GM23338 (cell line): ENCODE measurements around the gene TRIM38. TPM values are rescaled to one million over a fixed set of nuclear protein-coding genes. Genes with fewer than 3 reads are reported as not detected.

ENCODE experiments used
- ATAC-seq: fragments of 200-7000 bp; cut with Tn5 transposase; 3 replicates; pipeline ENCODE4 v1.9.1; 2020
- DNase-seq: peaks from one replicate; pipeline ENCODE4 v3.0.0-alpha.2; 2015; ENCODE audit warnings: low spot score
- H2AFZ ChIP-seq: fragments of 200-600 bp; sonication (generic); 2 replicates; pipeline ENCODE4 v1.8.0; 2016; ENCODE audit warnings: antibody characterized with exemption, mild to moderate bottlenecking, moderate library complexity
- H3F3A ChIP-seq: fragments of 200-600 bp; sonication (generic); replicated peaks from 2 replicates; pipeline ENCODE4 v1.8.0; 2017; ENCODE audit warnings: antibody characterized with exemption, mixed run types, low read depth
- H3K27ac ChIP-seq: fragments of 200-600 bp; sonication (generic); 2 replicates; pipeline ENCODE4 v1.6.1; 2016; ENCODE audit warnings: low read depth
- H3K27me3 ChIP-seq: fragments of 200-600 bp; sonication (generic); 2 replicates; pipeline ENCODE4 v1.8.0; 2016; ENCODE audit warnings: mild to moderate bottlenecking, mixed run types, moderate library complexity; ENCODE audit not compliant: insufficient read depth
- H3K36me3 ChIP-seq: fragments of 200-600 bp; sonication (generic); 2 replicates; pipeline ENCODE4 v1.8.0; 2016; ENCODE audit warnings: mild to moderate bottlenecking; ENCODE audit not compliant: insufficient read depth
- H3K4me1 ChIP-seq: fragments of 200-600 bp; sonication (generic); 2 replicates; pipeline ENCODE4 v1.8.0; 2016; ENCODE audit warnings: mild to moderate bottlenecking, moderate library complexity; ENCODE audit not compliant: insufficient read depth
- H3K4me2 ChIP-seq: fragments of 200-600 bp; sonication (generic); 2 replicates; pipeline ENCODE4 v1.7.1; 2017; ENCODE audit warnings: mixed run types
- H3K4me3 ChIP-seq: fragments of 200-600 bp; sonication (generic); 2 replicates; pipeline ENCODE4 v1.6.1; 2016; ENCODE audit warnings: mixed run types
- H3K79me2 ChIP-seq: fragments of 200-600 bp; sonication (generic); replicated peaks from 2 replicates; pipeline ENCODE4 v1.8.0; 2017; ENCODE audit warnings: mild to moderate bottlenecking; ENCODE audit not compliant: insufficient read depth
- H3K9me2 ChIP-seq: fragments of 200-600 bp; sonication (generic); 2 replicates; pipeline ENCODE4 v1.8.0; 2017; ENCODE audit not compliant: insufficient read depth
- H4K20me1 ChIP-seq: fragments of 200-600 bp; sonication (generic); replicated peaks from 2 replicates; pipeline ENCODE4 v1.8.0; 2017; ENCODE audit warnings: mild to moderate bottlenecking; ENCODE audit not compliant: insufficient read depth
- H3K27ac Mint-ChIP-seq: 2 replicates; pipeline ENCODE4 v1.8.0; 2020; ENCODE audit warnings: inconsistent platforms, mild to moderate bottlenecking, moderate library complexity, mixed read lengths
- H3K27me3 Mint-ChIP-seq: 3 replicates; pipeline ENCODE4 v1.8.0; 2022; ENCODE audit warnings: low read depth, mild to moderate bottlenecking, moderate library complexity, mixed read lengths, inconsistent platforms; ENCODE audit not compliant: insufficient read depth, poor library complexity
- H3K36me3 Mint-ChIP-seq: 3 replicates; pipeline ENCODE4 v1.8.0; 2021; ENCODE audit warnings: low read depth, mild to moderate bottlenecking, inconsistent platforms, moderate library complexity, mixed read lengths
- H3K4me1 Mint-ChIP-seq: 3 replicates; pipeline ENCODE4 v1.8.0; 2020; ENCODE audit warnings: mild to moderate bottlenecking, inconsistent platforms, mixed read lengths
- H3K4me3 Mint-ChIP-seq: 3 replicates; pipeline ENCODE4 v1.8.0; 2021; ENCODE audit warnings: moderate library complexity, mild to moderate bottlenecking, inconsistent platforms, mixed read lengths
- H3K9me3 Mint-ChIP-seq: 3 replicates; pipeline ENCODE4 v1.8.0; 2020; ENCODE audit warnings: moderate library complexity, mild to moderate bottlenecking, inconsistent platforms, mixed read lengths
- CREB1 ChIP-seq: fragments of 250-450 bp; sonication (Bioruptor Pico); IDR thresholded peaks from 2 replicates; pipeline ENCODE4 v1.5.0; 2020; ENCODE audit warnings: low read depth, mild to moderate bottlenecking, moderate library complexity
- EZH2 ChIP-seq: fragments of 200-600 bp; sonication (generic); IDR thresholded peaks from one replicate; pipeline ENCODE4 v1.8.0; 2017; ENCODE audit warnings: antibody characterized with exemption, mild to moderate bottlenecking, low read depth; ENCODE audit not compliant: unreplicated experiment
- EZH2phosphoT487 ChIP-seq: fragments of 200-600 bp; sonication (generic); IDR thresholded peaks from one replicate; pipeline ENCODE4 v1.8.1; 2018; ENCODE audit warnings: antibody characterized with exemption; ENCODE audit not compliant: unreplicated experiment
- JUNB ChIP-seq: IDR thresholded peaks from one replicate; pipeline ENCODE4 v1.6.1; 2016; ENCODE audit warnings: antibody characterized with exemption; ENCODE audit not compliant: unreplicated experiment
- POLR2AphosphoS5 ChIP-seq: IDR thresholded peaks from 2 replicates; pipeline ENCODE4 v1.6.1; 2016; ENCODE audit warnings: antibody characterized with exemption, low read depth
- STAT1 ChIP-seq: IDR thresholded peaks from one replicate; pipeline ENCODE4 v1.6.1; 2016; ENCODE audit warnings: antibody characterized with exemption; ENCODE audit not compliant: unreplicated experiment
- ZNF114 ChIP-seq: fragments of 250-450 bp; sonication (Bioruptor Pico); IDR thresholded peaks from 2 replicates; pipeline ENCODE4 v1.5.0; 2020; ENCODE audit warnings: mild to moderate bottlenecking, moderate library complexity
- ZNF331 ChIP-seq: fragments of 250-450 bp; sonication (Bioruptor Pico); IDR thresholded peaks from 2 replicates; pipeline ENCODE4 v1.5.0; 2020; ENCODE audit warnings: low read depth, mild to moderate bottlenecking, moderate library complexity
- ZNF462 ChIP-seq: fragments of 250-450 bp; sonication (Bioruptor Pico); IDR thresholded peaks from 2 replicates; pipeline ENCODE4 v1.5.0; 2020; ENCODE audit warnings: mild to moderate bottlenecking, moderate library complexity
- polyA plus RNA-seq: library from polyadenylated mRNA; unstranded; fragments of >200 nt; fragmentation: Nextera tagmentation; extraction: Ambion mirVana; gene quantifications from 2 replicates; pipeline ENCODE4 v1.2.1, GENCODE V29; 2016
- total RNA-seq: library from RNA; depleted of rRNA; stranded (reverse); fragments of >200 nt; shearing (Covaris generic); gene quantifications from 2 replicates; pipeline ENCODE4 v1.2.3, GENCODE V29; 2014
- TF ChIP-seq, protein P1 (sequence below), 2 experiments: fragments of 200-600 bp in 1 of 2; sonication (generic) in 1 of 2; conservative IDR thresholded peaks; 2 replicates each; pipeline versions ENCODE4 v1.5.1 to v1.6.1; 2016 to 2017; ENCODE audit warnings: antibody characterized with exemption in 2 of 2, low read depth in 2 of 2, mild to moderate bottlenecking in 2 of 2, moderate library complexity in 1 of 2
- TF ChIP-seq, protein P2 (sequence below): IDR thresholded peaks from one replicate; pipeline ENCODE4 v1.6.1; 2018; ENCODE audit warnings: antibody characterized with exemption; ENCODE audit not compliant: unreplicated experiment

The TRIM38 gene
- total and polyA plus RNA-seq, 2 experiments from 2014 or later: 0.66 to 0.82 TPM

- peaks cover 2% of the 10 kb centered on the region for H3K27me3 Mint-ChIP-seq
- TF ChIP-seq CREB1 (CRISPR knock-in tag): no peak
- TF ChIP-seq POLR2AphosphoS5: no peak
- TF ChIP-seq, protein P1, sequence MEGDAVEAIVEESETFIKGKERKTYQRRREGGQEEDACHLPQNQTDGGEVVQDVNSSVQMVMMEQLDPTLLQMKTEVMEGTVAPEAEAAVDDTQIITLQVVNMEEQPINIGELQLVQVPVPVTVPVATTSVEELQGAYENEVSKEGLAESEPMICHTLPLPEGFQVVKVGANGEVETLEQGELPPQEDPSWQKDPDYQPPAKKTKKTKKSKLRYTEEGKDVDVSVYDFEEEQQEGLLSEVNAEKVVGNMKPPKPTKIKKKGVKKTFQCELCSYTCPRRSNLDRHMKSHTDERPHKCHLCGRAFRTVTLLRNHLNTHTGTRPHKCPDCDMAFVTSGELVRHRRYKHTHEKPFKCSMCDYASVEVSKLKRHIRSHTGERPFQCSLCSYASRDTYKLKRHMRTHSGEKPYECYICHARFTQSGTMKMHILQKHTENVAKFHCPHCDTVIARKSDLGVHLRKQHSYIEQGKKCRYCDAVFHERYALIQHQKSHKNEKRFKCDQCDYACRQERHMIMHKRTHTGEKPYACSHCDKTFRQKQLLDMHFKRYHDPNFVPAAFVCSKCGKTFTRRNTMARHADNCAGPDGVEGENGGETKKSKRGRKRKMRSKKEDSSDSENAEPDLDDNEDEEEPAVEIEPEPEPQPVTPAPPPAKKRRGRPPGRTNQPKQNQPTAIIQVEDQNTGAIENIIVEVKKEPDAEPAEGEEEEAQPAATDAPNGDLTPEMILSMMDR (conservative IDR thresholded peaks at IDR 0.05; ENCODE audit: low read depth in 2 of 2): no peak
- Histone ChIP-seq H4K20me1 (no peaks in the 10 kb centered on the region), H3K9me2 (peaks cover 13% of the 10 kb centered on the region), H3K4me3 (no peak overlapping the region), H3F3A (no peaks in the 10 kb centered on the region), H3K4me2 (no peak overlapping the region), H2AFZ (no peak overlapping the region), H3K27me3 (no peaks in the 10 kb centered on the region), H3K27ac (no peak overlapping the region), H3K79me2 (no peaks in the 10 kb centered on the region), H3K4me1 (no peaks in the 10 kb centered on the region), H3K36me3 (no peaks in the 10 kb centered on the region; the same call in 1 of the 2 replicates)
- H3K4me1 Mint-ChIP-seq: no peaks in the 10 kb centered on the region
- H3K27ac Mint-ChIP-seq: no peak overlapping the region
- H3K36me3 Mint-ChIP-seq: peaks cover 9% of the 10 kb centered on the region; the same call in 2 of the 3 replicates
- peaks cover 11% of the 10 kb centered on the region for H3K9me3 Mint-ChIP-seq
- DNase-seq: no peak
- H3K4me3 Mint-ChIP-seq: no peak overlapping the region
- no peak for ATAC-seq
Observed at GRCh38 chr6:25949695-25950094, 12.9 kb upstream of the TRIM38 start.

- peaks cover 2% of the 10 kb centered on the region for H3K27me3 Mint-ChIP-seq
- no peaks in the 10 kb centered on the region for H3K27me3 ChIP-seq
- no peak overlapping the region for H3K4me3 ChIP-seq
- H3K4me2 ChIP-seq: no peak overlapping the region
- H3K79me2 ChIP-seq: no peaks in the 10 kb centered on the region
- peaks cover 7% of the 10 kb centered on the region; the same call in 2 of the 3 replicates for H3K36me3 Mint-ChIP-seq
- no peak overlapping the region for H2AFZ ChIP-seq
- no peaks in the 10 kb centered on the region for H3K4me1 ChIP-seq
- H3K27ac ChIP-seq: no peak overlapping the region
- no peak overlapping the region for H3K4me3 Mint-ChIP-seq
- H3K27ac Mint-ChIP-seq: no peak overlapping the region
- no peaks in the 10 kb centered on the region for H3K4me1 Mint-ChIP-seq
- peaks cover 13% of the 10 kb centered on the region for H3K9me2 ChIP-seq
- DNase-seq: no peak
- no peaks in the 10 kb centered on the region; the same call in 1 of the 2 replicates for H3K36me3 ChIP-seq
- H4K20me1 ChIP-seq: no peaks in the 10 kb centered on the region
- peaks cover 8% of the 10 kb centered on the region for H3K9me3 Mint-ChIP-seq
- ATAC-seq: no peak
- no peaks in the 10 kb centered on the region for H3F3A ChIP-seq
- TF ChIP-seq ZNF331 (no peak), JUNB (no peak), EZH2phosphoT487 (no peak), ZNF114 (CRISPR knock-in tag) (no peak), ZNF462 (CRISPR knock-in tag) (no peak), STAT1 (no peak), EZH2 (no peak)
- TF ChIP-seq, protein P2, sequence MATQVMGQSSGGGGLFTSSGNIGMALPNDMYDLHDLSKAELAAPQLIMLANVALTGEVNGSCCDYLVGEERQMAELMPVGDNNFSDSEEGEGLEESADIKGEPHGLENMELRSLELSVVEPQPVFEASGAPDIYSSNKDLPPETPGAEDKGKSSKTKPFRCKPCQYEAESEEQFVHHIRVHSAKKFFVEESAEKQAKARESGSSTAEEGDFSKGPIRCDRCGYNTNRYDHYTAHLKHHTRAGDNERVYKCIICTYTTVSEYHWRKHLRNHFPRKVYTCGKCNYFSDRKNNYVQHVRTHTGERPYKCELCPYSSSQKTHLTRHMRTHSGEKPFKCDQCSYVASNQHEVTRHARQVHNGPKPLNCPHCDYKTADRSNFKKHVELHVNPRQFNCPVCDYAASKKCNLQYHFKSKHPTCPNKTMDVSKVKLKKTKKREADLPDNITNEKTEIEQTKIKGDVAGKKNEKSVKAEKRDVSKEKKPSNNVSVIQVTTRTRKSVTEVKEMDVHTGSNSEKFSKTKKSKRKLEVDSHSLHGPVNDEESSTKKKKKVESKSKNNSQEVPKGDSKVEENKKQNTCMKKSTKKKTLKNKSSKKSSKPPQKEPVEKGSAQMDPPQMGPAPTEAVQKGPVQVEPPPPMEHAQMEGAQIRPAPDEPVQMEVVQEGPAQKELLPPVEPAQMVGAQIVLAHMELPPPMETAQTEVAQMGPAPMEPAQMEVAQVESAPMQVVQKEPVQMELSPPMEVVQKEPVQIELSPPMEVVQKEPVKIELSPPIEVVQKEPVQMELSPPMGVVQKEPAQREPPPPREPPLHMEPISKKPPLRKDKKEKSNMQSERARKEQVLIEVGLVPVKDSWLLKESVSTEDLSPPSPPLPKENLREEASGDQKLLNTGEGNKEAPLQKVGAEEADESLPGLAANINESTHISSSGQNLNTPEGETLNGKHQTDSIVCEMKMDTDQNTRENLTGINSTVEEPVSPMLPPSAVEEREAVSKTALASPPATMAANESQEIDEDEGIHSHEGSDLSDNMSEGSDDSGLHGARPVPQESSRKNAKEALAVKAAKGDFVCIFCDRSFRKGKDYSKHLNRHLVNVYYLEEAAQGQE: no peak
Observed at GRCh38 chr6:25950297-25950696, 12.3 kb upstream of the TRIM38 start.
